Measurements from ENCODE around the gene XYLT1.

XYLT1 gene

DNA sequence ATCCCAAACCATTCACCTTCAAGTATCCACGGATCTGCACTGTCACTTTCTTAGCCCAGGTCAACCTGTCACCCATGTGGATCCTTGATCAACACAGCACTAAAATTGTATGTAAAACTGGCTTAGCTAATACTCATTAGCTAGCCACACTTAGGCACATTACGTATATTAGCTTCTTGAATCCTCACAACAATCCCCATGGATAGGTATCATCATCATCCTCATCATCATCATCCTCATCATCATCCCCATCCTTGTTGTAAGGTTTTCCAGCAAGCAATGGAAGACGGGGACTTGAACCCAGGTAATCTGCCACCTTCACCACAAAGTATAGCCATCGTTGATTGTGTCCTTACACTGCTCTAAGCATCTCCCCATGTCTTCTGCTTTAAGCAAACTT, 184.3 kb downstream of the XYLT1 start:
- DNase-seq (ENCODE audit: extremely low spot score), result no peak
- ChIA-PET CTCF (no interaction called here), POLR2A (no interaction called here)
- TF ChIP-seq FOXA1 (IDR thresholded peaks at IDR 0.05) (no peak), ZNF384 (IDR thresholded peaks at IDR 0.05) (no peak), ARNT (IDR thresholded peaks at IDR 0.05) (no peak), HDGF (IDR thresholded peaks at IDR 0.05; ENCODE audit: borderline replicate concordance) (no peak), ELF4 (IDR thresholded peaks at IDR 0.05) (no peak)
- TF ChIP-seq, protein P1, sequence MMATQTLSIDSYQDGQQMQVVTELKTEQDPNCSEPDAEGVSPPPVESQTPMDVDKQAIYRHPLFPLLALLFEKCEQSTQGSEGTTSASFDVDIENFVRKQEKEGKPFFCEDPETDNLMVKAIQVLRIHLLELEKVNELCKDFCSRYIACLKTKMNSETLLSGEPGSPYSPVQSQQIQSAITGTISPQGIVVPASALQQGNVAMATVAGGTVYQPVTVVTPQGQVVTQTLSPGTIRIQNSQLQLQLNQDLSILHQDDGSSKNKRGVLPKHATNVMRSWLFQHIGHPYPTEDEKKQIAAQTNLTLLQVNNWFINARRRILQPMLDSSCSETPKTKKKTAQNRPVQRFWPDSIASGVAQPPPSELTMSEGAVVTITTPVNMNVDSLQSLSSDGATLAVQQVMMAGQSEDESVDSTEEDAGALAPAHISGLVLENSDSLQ (IDR thresholded peaks at IDR 0.05), result no peak

DNA sequence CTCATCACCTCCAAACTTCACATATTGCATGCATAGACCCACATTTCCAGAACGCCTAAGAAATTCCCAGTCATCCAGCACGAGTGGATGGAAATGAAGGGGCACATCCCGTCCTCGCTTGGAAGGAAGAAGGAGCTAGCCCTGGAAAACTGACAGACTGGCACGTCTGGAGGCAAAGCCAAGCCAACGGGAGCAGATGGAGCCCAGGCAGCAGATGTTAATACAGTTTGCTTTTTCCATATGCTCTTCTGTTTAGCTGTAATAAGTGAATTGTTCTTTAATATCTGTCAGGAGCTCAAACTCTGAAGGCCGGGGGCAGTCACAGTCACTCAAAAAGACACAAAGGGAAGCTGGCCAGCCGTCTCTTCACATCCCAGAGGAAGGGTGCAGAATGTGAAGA, 187.7 kb downstream of the XYLT1 start:
- no peak for TF ChIP-seq L3MBTL2 (conservative IDR thresholded peaks at IDR 0.05)
- TF ChIP-seq, protein P1 (IDR thresholded peaks at IDR 0.05), result no peak
- no peak for TF ChIP-seq BHLHE40 (IDR thresholded peaks at IDR 0.05; ENCODE audit: borderline replicate concordance)
- no peak for TF ChIP-seq NFRKB (IDR thresholded peaks at IDR 0.05)
- TF ChIP-seq LEF1 (IDR thresholded peaks at IDR 0.05; ENCODE audit: borderline replicate concordance), result no peak
- no peak for TF ChIP-seq FOXK2 (IDR thresholded peaks at IDR 0.05)
- TF ChIP-seq FOXA1 (IDR thresholded peaks at IDR 0.05), result no peak
- TF ChIP-seq ARNT (IDR thresholded peaks at IDR 0.05), result no peak
- TF ChIP-seq SUZ12 (IDR thresholded peaks at IDR 0.05), result no peak
- no peak for TF ChIP-seq CTBP1 (IDR thresholded peaks at IDR 0.05; ENCODE audit: borderline replicate concordance)
- TF ChIP-seq SP1 (IDR thresholded peaks at IDR 0.05), result no peak
- TF ChIP-seq TARDBP (IDR thresholded peaks at IDR 0.05), result no peak
- no peak for TF ChIP-seq HDGF (IDR thresholded peaks at IDR 0.05; ENCODE audit: borderline replicate concordance)
- TF ChIP-seq ELF4 (IDR thresholded peaks at IDR 0.05), result no peak
- TF ChIP-seq FOXM1 (IDR thresholded peaks at IDR 0.05; ENCODE audit: borderline replicate concordance), result no peak
- DNase-seq (ENCODE audit: extremely low spot score), result no peak
- CTCF ChIA-PET, result interaction anchor here (1.8 kb wide), 1 partner anchor 185 kb away, joined by 5 read pairs; no protein-coding TSS in a partner anchor
- POLR2A ChIA-PET, result no interaction called here

DNA sequence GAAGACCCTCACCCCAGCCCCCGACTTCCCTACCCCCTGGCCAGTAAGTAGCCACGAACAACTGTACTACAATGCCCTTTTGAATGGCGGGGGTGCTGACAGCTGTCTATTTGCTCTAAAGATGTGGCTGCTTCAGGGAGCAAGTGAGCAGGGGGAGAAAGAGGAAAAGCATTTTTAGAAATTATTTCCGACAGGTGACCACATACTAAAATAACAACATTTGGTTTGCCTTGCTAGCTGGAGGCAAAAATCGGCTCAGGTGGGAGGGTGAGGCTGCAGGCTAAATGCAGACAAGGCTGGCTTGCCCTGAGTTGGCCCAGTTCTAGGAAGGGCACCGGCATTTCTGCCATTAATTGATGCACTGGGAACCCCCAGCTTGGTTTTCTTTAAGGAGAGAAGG, 188.5 kb downstream of the XYLT1 start:
- POLR2A ChIA-PET, result no interaction called here
- CTCF ChIA-PET, result interaction anchor here (1.8 kb wide), 1 partner anchor 186 kb away, joined by 5 read pairs; no protein-coding TSS in a partner anchor
- DNase-seq (ENCODE audit: extremely low spot score), result no peak
- TF ChIP-seq BHLHE40 (IDR thresholded peaks at IDR 0.05; ENCODE audit: borderline replicate concordance) (no peak), ZNF384 (IDR thresholded peaks at IDR 0.05) (no peak), FOXM1 (IDR thresholded peaks at IDR 0.05; ENCODE audit: borderline replicate concordance) (no peak), ARNT (IDR thresholded peaks at IDR 0.05) (no peak), LEF1 (IDR thresholded peaks at IDR 0.05; ENCODE audit: borderline replicate concordance) (no peak), CTBP1 (IDR thresholded peaks at IDR 0.05; ENCODE audit: borderline replicate concordance) (no peak), TARDBP (IDR thresholded peaks at IDR 0.05) (no peak), HDGF (IDR thresholded peaks at IDR 0.05; ENCODE audit: borderline replicate concordance) (no peak), SUZ12 (IDR thresholded peaks at IDR 0.05) (no peak)
- TF ChIP-seq, protein P1 (IDR thresholded peaks at IDR 0.05), result no peak

DNA sequence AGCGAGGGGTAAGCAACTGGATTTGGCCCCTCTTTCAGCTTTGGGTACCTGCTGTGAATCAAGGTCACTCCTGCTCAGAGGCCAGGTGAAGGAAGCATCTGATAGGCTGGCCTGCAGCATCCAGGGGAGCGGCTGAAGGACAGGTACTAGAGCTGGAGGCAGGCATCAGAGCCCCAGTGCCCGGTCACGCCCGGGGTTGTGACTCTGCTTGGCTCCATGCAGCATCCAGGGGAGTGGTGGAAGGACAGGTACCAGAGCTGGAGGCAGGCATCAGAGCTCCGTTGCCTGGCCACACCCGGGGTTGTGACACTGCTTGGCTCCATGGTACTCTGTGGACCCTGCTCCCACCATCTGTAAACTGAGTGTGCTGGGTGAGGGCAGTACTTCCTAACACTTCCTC, 189.7 kb downstream of the XYLT1 start:
- TF ChIP-seq HDGF (IDR thresholded peaks at IDR 0.05; ENCODE audit: borderline replicate concordance) (no peak), CTBP1 (IDR thresholded peaks at IDR 0.05; ENCODE audit: borderline replicate concordance) (no peak), LEF1 (IDR thresholded peaks at IDR 0.05; ENCODE audit: borderline replicate concordance) (no peak), L3MBTL2 (conservative IDR thresholded peaks at IDR 0.05) (no peak), SUZ12 (IDR thresholded peaks at IDR 0.05) (no peak), FOXA1 (IDR thresholded peaks at IDR 0.05) (no peak), SP1 (IDR thresholded peaks at IDR 0.05) (no peak), ZNF384 (IDR thresholded peaks at IDR 0.05) (no peak), ELF4 (IDR thresholded peaks at IDR 0.05) (no peak), BHLHE40 (IDR thresholded peaks at IDR 0.05; ENCODE audit: borderline replicate concordance) (no peak), TARDBP (IDR thresholded peaks at IDR 0.05) (no peak), ARNT (IDR thresholded peaks at IDR 0.05) (no peak)
- TF ChIP-seq, protein P1 (IDR thresholded peaks at IDR 0.05), result no peak
- ChIA-PET POLR2A (no interaction called here), CTCF (no interaction called here)
- no peak for DNase-seq (ENCODE audit: extremely low spot score)

DNA sequence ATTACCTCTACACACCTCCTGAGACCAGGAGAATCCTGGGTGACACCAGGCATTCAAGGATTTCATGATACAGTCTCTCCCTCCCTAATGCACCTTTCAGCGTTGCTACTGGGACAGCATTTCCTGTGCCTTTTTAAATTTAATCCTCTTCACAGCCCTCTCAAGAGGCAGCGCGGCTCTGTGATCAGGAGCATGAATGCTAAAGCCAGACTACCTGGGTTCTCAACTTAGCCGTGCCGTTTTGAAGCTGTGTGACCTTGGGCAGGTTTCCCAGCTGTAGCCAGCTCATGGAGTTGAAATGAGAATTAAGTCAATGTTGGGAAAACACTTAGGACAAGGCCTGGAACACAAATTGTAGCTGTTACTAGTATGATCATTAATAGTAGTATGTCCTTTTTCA, 191.8 kb downstream of the XYLT1 start:
- CTCF ChIA-PET, result interaction anchor here (0.6 to 1.0 kb wide), 2 partner anchors 34 to 189 kb away, joined by 3 to 6 read pairs; no protein-coding TSS in a partner anchor
- TF ChIP-seq FOXM1 (IDR thresholded peaks at IDR 0.05; ENCODE audit: borderline replicate concordance) (no peak), SP1 (IDR thresholded peaks at IDR 0.05) (no peak), LEF1 (IDR thresholded peaks at IDR 0.05; ENCODE audit: borderline replicate concordance) (no peak), FOXK2 (IDR thresholded peaks at IDR 0.05) (no peak), ELF4 (IDR thresholded peaks at IDR 0.05) (no peak), HDGF (IDR thresholded peaks at IDR 0.05; ENCODE audit: borderline replicate concordance) (no peak), ZNF384 (IDR thresholded peaks at IDR 0.05) (no peak), NFRKB (IDR thresholded peaks at IDR 0.05) (no peak), ARNT (IDR thresholded peaks at IDR 0.05) (no peak), CTBP1 (IDR thresholded peaks at IDR 0.05; ENCODE audit: borderline replicate concordance) (no peak), L3MBTL2 (conservative IDR thresholded peaks at IDR 0.05) (no peak)
- TF ChIP-seq, protein P1 (IDR thresholded peaks at IDR 0.05), result no peak
- POLR2A ChIA-PET, result no interaction called here
- DNase-seq (ENCODE audit: extremely low spot score), result no peak
